WI38 (cell line): Measurements from ENCODE around the gene CTR9.

ENCODE experiments used
- H3K4me3 ChIP-seq: 2 replicates; pipeline ENCODE4 v1.5.1; 2011; ENCODE audit warnings: low read depth, mild to moderate bottlenecking, control low read depth, low read length
- TF ChIP-seq, protein P1 (sequence below): IDR thresholded peaks from 2 replicates; pipeline ENCODE4 v1.5.1; 2012; ENCODE audit warnings: low read depth, mild to moderate bottlenecking, control low read depth, low read length

Gene CTR9

DNA sequence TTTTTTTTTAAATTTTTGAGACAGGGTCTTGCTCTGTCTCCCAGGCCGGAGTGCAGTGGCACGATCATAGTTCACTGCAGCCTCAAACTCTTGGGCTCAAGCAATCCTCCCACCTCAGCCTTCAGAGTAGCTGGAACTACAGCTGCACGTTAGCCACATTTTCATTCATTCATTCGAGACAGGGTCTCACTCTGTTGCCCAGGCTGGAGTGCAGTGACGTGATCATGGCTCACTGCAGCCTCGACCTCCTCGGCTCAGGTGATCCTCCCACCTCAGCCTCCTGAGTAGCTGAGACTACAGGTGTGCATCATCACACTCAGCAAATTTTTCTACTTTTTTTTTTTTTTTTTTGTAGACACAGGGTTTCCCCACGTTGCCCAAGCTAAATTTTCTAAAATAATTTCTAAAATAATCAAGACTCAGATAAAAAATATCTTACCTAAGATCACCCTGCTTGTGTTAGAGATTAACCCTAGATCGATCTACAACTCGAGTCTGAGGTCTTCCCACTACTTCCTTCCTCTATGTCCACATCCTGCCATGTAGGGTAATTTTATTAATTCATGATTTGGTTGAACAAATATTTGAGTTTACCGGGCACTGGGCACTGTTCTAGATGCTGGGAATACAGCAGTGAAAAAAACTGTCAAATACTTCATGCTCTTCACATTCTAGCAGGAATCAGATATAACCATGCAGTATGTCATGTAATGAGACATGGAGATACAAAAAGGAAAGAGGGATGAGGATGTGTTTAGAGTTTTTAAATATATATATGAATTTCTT is 42.6 kb downstream of the CTR9 start:
- TF ChIP-seq, protein P1, sequence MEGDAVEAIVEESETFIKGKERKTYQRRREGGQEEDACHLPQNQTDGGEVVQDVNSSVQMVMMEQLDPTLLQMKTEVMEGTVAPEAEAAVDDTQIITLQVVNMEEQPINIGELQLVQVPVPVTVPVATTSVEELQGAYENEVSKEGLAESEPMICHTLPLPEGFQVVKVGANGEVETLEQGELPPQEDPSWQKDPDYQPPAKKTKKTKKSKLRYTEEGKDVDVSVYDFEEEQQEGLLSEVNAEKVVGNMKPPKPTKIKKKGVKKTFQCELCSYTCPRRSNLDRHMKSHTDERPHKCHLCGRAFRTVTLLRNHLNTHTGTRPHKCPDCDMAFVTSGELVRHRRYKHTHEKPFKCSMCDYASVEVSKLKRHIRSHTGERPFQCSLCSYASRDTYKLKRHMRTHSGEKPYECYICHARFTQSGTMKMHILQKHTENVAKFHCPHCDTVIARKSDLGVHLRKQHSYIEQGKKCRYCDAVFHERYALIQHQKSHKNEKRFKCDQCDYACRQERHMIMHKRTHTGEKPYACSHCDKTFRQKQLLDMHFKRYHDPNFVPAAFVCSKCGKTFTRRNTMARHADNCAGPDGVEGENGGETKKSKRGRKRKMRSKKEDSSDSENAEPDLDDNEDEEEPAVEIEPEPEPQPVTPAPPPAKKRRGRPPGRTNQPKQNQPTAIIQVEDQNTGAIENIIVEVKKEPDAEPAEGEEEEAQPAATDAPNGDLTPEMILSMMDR, result no peak
- H3K4me3 ChIP-seq, result no peak overlapping the region

DNA sequence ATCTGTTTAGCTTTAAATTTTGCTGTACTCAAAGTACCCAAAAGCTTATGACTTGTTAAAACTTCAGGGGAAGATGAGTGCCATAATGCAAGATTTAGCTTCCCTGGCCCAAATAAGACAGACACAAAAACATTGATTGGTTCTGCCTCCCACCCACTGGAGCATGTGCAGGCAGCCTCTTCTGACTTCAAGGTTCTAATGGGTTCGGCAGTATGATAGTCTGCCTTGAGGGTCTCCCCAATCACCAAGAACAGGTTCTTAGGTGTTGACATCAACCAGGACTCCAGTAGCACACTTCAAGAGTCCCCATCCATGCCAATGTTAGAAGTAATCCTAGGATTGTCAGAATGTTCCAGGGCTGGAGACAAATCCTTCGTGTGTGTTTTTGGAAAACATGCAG is 45.1 kb downstream of the CTR9 start:
- TF ChIP-seq, protein P1, result no peak
- H3K4me3 ChIP-seq, result no peak overlapping the region

DNA sequence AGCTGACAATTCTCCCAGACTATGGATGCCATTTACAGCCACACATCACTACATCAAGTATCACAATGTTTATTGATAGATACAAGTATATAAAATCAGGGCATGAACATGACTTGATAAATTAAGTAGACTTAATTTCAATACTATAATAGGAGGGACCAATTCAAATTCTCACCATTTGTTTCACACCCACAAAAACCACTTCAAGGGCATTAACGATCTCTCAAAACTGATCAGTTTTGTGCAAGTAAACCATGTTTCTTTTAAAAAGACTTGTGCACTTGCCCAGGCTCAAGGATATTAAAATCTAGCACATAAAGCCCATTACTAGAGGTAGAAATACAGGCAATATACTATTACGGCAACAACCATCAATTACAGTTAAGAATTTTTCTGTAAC is 46.0 kb downstream of the CTR9 start:
- TF ChIP-seq, protein P1, result no peak
- no peak overlapping the region for H3K4me3 ChIP-seq

DNA sequence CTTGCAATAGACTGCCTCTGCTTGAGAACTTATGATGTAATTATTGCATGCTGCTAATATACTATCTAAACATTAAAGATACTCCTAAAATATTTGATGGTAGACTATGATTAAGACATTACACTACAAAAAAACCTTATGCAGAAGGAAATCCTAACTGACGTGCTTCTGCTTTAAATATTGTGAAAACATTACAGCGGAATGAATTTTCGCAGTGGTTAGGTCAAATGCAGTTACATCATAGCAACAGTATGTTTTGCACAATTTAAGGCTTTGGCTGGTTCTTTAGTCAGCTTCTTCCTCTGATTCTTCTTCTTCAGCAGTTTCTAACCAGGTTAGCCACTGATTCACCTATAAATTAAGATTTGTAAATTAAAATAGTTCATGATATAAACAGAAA is 46.5 kb downstream of the CTR9 start:
- TF ChIP-seq, protein P1, result no peak

DNA sequence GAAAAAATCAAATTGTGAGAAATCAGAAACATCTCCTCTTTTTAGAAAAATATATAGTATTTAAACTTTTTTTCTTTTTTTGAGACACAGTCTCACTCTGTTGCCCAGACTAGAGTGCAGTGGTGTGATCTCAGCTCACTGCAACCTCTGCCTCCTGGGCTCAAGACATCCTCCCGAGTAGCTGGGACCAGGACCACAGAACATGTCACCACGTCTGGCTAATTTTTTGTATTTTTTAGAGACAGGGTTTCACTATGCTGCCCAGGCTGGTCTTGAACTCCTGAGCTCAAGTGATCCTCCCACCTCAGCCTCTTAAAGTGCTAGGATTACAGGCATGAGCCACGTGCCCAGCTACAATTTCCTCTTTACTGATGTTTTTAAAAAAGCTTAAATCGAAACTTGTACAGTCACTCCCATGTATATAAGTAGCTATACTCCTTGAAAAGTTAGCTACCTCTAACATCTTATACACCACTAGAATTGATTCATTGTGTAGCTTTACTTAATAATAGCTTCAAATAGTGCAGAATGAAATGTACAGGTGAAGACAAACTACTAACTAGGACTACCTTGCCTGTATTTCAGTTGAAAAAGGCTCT is 47.4 kb downstream of the CTR9 start:
- TF ChIP-seq, protein P1, result no peak
- no peak overlapping the region for H3K4me3 ChIP-seq

More for the DNA sequence above, 46.5 kb downstream of the CTR9 start:
- no peak overlapping the region for H3K4me3 ChIP-seq

DNA sequence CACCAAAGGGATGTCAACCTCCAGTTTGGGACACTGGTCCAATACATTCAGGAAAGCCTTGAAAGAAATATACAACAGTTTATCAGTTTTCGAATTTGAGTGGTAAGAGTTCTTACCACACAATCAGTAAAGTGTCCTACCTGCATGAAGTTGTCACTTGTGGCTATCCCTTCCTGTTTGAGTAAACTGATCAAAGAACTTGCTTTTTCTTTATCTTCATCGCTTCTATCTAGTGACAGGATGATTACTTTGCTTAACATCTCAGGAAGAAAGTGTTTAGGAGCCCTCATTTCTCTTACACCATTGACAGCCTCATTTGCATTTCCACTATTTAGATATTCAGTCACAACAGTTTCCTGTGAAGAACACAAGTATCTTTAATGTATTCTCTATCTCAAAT is 49.2 kb downstream of the CTR9 start:
- TF ChIP-seq, protein P1, result no peak
- no peak overlapping the region for H3K4me3 ChIP-seq

DNA sequence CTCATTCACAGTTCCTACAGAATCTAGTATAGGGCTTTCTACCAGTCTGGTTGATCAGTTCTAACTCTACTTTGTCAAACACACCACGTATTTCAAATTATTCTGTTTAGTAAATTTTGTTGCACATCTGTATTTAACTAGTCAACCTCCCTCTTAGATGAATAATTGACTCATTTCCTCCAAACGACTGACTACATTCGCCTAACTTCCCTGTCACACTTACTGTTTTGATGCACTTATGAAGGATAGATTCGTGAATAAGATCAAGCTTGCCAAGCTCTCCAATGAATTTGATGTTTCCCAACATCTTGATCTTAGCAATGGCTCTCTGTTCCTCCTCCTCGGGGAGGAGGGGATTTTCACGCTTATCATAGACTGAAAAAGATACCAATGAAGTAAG is 52.6 kb downstream of the CTR9 start:
- TF ChIP-seq, protein P1, result no peak
- H3K4me3 ChIP-seq, result no peak overlapping the region
